CD4-positive, alpha-beta T cell (primary cell): Measurements from ENCODE around the gene ZNF516. TPM values are rescaled to one million over a fixed set of nuclear protein-coding genes. Genes with fewer than 3 reads are reported as not detected.

Experiments used
- ATAC-seq: fragments of 200-7000 bp; cut with Tn5 transposase; one replicate; pipeline ENCODE4 v1.10.0; 2022; ENCODE audit warnings: mild to moderate bottlenecking; ENCODE audit not compliant: poor library complexity
- CTCF ChIA-PET: fragments of 350-600 bp; sonication (Branson Sonifier 250); formaldehyde crosslinking; loops from one replicate; lab custom pipeline; 2021; ENCODE audit warnings: antibody characterized with exemption, inconsistent platforms; lab: Charles Lee
- POLR2A ChIA-PET: fragments of 350-600 bp; sonication (Branson Sonifier 250); formaldehyde crosslinking; loops from one replicate; lab custom pipeline; 2021; ENCODE audit warnings: antibody characterized with exemption, inconsistent platforms; lab: Charles Lee
- DNase-seq, 14 experiments: peaks; one replicate each; pipeline ENCODE4 v3.0.0-alpha.2; 2013 to 2020; ENCODE audit warnings: mixed read lengths in 2 of 14
- H3K27ac ChIP-seq, 2 donors: one replicate each; pipeline versions ENCODE4 v1.5.1 to v1.7.0; 2013; ENCODE audit warnings: low read length in 2 of 2, low read depth in 1 of 2, mild to moderate bottlenecking in 1 of 2
- H3K27me3 ChIP-seq, 2 experiments: 1 replicate in 1 of 2; 2 replicates in 1 of 2; pipeline versions ENCODE4 v1.6.1 to v1.7.0; 2013; ENCODE audit warnings: low read length in 2 of 2, control low read depth in 1 of 2, mild to moderate bottlenecking in 1 of 2, moderate library complexity in 1 of 2; ENCODE audit not compliant: insufficient read depth in 2 of 2, control insufficient read depth in 1 of 2
- H3K36me3 ChIP-seq: one replicate; pipeline ENCODE4 v1.6.1; 2013; ENCODE audit warnings: low read length, control low read depth; ENCODE audit not compliant: insufficient read depth
- H3K4me1 ChIP-seq: one replicate; pipeline ENCODE4 v1.6.1; 2013; ENCODE audit warnings: low read length, control low read depth; ENCODE audit not compliant: insufficient read depth
- H3K4me3 ChIP-seq: one replicate; pipeline ENCODE4 v1.5.1; 2013; ENCODE audit warnings: mild to moderate bottlenecking, low read length, moderate library complexity
- H3K9me3 ChIP-seq, 2 experiments: 1 replicate in 1 of 2; 2 replicates in 1 of 2; pipeline versions ENCODE4 v1.6.1 to v1.7.0; 2013; ENCODE audit warnings: low read length in 2 of 2, mild to moderate bottlenecking in 2 of 2, control low read depth in 1 of 2, moderate library complexity in 1 of 2; ENCODE audit not compliant: control insufficient read depth in 1 of 2, insufficient read depth in 1 of 2
- H3K27ac Mint-ChIP-seq: one replicate; pipeline ENCODE4 v1.8.0; 2020; ENCODE audit warnings: mixed read lengths
- H3K27me3 Mint-ChIP-seq: one replicate; pipeline ENCODE4 v1.8.0; 2021; ENCODE audit warnings: mixed read lengths
- H3K36me3 Mint-ChIP-seq: one replicate; pipeline ENCODE4 v1.8.0; 2021; ENCODE audit warnings: low read depth, mixed read lengths
- H3K4me1 Mint-ChIP-seq: one replicate; pipeline ENCODE4 v1.8.0; 2021; ENCODE audit warnings: low read depth, mixed read lengths
- H3K4me3 Mint-ChIP-seq: one replicate; pipeline ENCODE4 v1.8.0; 2020; ENCODE audit warnings: mild to moderate bottlenecking, mixed read lengths
- H3K9me3 Mint-ChIP-seq: one replicate; pipeline ENCODE4 v1.8.0; 2020; ENCODE audit warnings: mixed read lengths
- intact Hi-C, 2 experiments: fragments of 100-400 bp; cut with DNase I in 1 of 2; cut with micrococcal nuclease in 1 of 2; formaldehyde crosslinking; loops; one replicate each; pipeline versions ENCODE4 v1.15.1 to v1.9.0; 2023 to 2025; cut with DNase I, micrococcal nuclease
- total RNA-seq, 174 experiments: library from RNA in 2 of 174; stranded (reverse) in 2 of 174; gene quantifications; one replicate each; pipeline ENCODE4 v1.2.3 and lab custom pipeline; 2021 to 2026
- TF ChIP-seq, protein P1 (sequence below): fragments of 200-600 bp; IDR thresholded peaks from one replicate; pipeline ENCODE4 v1.8.0; 2022; ENCODE audit warnings: antibody characterized with exemption, mild to moderate bottlenecking

Gene ZNF516
- total RNA-seq, 2 experiments from 2014 or later: 22.4 to 29.3 TPM

- Histone ChIP-seq H3K27ac (no peak overlapping the region), H3K4me1 (no peaks in the 10 kb centered on the region), H3K36me3 (no peaks in the 10 kb centered on the region), H3K4me3 (no peak overlapping the region), H3K27me3 (no peaks in the 10 kb centered on the region), H3K9me3 (no peaks in the 10 kb centered on the region)
- Mint-ChIP-seq H3K4me1 (peaks cover 15% of the 10 kb centered on the region), H3K27ac (no peak overlapping the region), H3K27me3 (no peaks in the 10 kb centered on the region), H3K36me3 (peaks cover 59% of the 10 kb centered on the region), H3K4me3 (no peak overlapping the region), H3K9me3 (no peaks in the 10 kb centered on the region)
- CTCF ChIA-PET: no interaction called here
- DNase-seq (no peak), ATAC-seq (no peak)
- TF ChIP-seq, protein P1, sequence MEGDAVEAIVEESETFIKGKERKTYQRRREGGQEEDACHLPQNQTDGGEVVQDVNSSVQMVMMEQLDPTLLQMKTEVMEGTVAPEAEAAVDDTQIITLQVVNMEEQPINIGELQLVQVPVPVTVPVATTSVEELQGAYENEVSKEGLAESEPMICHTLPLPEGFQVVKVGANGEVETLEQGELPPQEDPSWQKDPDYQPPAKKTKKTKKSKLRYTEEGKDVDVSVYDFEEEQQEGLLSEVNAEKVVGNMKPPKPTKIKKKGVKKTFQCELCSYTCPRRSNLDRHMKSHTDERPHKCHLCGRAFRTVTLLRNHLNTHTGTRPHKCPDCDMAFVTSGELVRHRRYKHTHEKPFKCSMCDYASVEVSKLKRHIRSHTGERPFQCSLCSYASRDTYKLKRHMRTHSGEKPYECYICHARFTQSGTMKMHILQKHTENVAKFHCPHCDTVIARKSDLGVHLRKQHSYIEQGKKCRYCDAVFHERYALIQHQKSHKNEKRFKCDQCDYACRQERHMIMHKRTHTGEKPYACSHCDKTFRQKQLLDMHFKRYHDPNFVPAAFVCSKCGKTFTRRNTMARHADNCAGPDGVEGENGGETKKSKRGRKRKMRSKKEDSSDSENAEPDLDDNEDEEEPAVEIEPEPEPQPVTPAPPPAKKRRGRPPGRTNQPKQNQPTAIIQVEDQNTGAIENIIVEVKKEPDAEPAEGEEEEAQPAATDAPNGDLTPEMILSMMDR: no peak
- POLR2A ChIA-PET: no interaction called here
- intact Hi-C loops: no loop called here
These were observed 59.6 kb downstream of the ZNF516 start for GRCh38 chr18:76435316-76435989.

- no peak overlapping the region for H3K4me3 Mint-ChIP-seq
- no peaks in the 10 kb centered on the region for H3K9me3 Mint-ChIP-seq
- Histone ChIP-seq H3K9me3 (no peaks in the 10 kb centered on the region), H3K36me3 (no peaks in the 10 kb centered on the region), H3K27me3 (no peaks in the 10 kb centered on the region), H3K27ac (no peak overlapping the region), H3K4me1 (no peaks in the 10 kb centered on the region), H3K4me3 (no peak overlapping the region)
- DNase-seq (no peak), ATAC-seq (no peak)
- POLR2A ChIA-PET: no interaction called here
- peaks cover 21% of the 10 kb centered on the region for H3K4me1 Mint-ChIP-seq
- CTCF ChIA-PET: no interaction called here
- no peak overlapping the region for H3K27ac Mint-ChIP-seq
- TF ChIP-seq, protein P1: no peak
- H3K36me3 Mint-ChIP-seq: peaks cover 51% of the 10 kb centered on the region
- intact Hi-C loops: no loop called here
- H3K27me3 Mint-ChIP-seq: no peaks in the 10 kb centered on the region
These were observed 60.6 kb downstream of the ZNF516 start for GRCh38 chr18:76434452-76434851.

DNA sequence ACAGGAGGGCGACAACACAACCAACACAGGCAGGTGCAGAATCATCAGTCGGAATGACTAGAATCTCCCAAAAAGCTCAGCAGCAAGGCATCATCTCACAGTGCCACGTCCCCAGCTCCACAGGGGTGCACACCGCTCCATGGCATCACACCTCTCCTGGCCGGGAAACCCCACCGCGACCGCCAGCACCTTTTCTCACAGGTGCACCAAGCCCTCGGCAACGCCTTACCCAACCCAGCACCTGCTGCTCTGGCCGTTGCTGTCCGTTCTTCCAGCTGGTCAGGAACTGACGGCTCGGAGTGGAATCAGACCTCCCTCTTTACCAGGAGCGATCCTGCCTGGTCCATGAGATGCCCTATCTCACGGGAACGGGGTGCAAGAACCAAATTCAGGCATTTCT, 61.3 kb downstream of the ZNF516 start:
- no peak overlapping the region for H3K27ac Mint-ChIP-seq
- CTCF ChIA-PET: no interaction called here
- POLR2A ChIA-PET: no interaction called here
- intact Hi-C loops: no loop called here
- H3K27me3 ChIP-seq: no peaks in the 10 kb centered on the region
- no peaks in the 10 kb centered on the region for H3K9me3 Mint-ChIP-seq
- H3K36me3 ChIP-seq: no peaks in the 10 kb centered on the region
- DNase-seq (no peak), ATAC-seq (no peak)
- H3K4me1 ChIP-seq: no peaks in the 10 kb centered on the region
- no peak overlapping the region for H3K27ac ChIP-seq
- peaks cover 44% of the 10 kb centered on the region for H3K36me3 Mint-ChIP-seq
- no peak overlapping the region for H3K4me3 Mint-ChIP-seq
- no peaks in the 10 kb centered on the region for H3K27me3 Mint-ChIP-seq
- TF ChIP-seq, protein P1: no peak
- H3K9me3 ChIP-seq: no peaks in the 10 kb centered on the region
- no peak overlapping the region for H3K4me3 ChIP-seq
- H3K4me1 Mint-ChIP-seq: peaks cover 21% of the 10 kb centered on the region
